AG04450 (cell line): ENCODE data around the gene FDXR. TPM values are rescaled to one million over a fixed set of nuclear protein-coding genes. Genes with fewer than 3 reads are reported as not detected.

Experiments
- CTCF ChIA-PET: fragments of 300-600, 350-600 bp; formaldehyde crosslinking; extraction: SDS; loops from one replicate; lab custom pipeline; 2022; ENCODE audit warnings: antibody characterized with exemption, inconsistent platforms; lab: Charles Lee
- POLR2A ChIA-PET: fragments of 350-600 bp; formaldehyde crosslinking; extraction: SDS; loops from one replicate; lab custom pipeline; 2021; ENCODE audit warnings: antibody characterized with exemption, inconsistent platforms; lab: Yijun Ruan, JAX
- DNase-seq: peaks from one replicate; pipeline ENCODE4 v3.0.0-alpha.2; 2011; ENCODE audit warnings: low read depth, low spot score
- H3K27ac ChIP-seq: one replicate; pipeline ENCODE4 v1.5.1; 2012; ENCODE audit warnings: low read depth, low read length, control low read depth
- H3K27me3 ChIP-seq: one replicate; pipeline ENCODE4 v1.6.0; 2012; ENCODE audit warnings: low read length; ENCODE audit not compliant: control insufficient read depth, insufficient read depth
- H3K4me3 ChIP-seq: 2 replicates; pipeline ENCODE4 v1.5.1; 2011; ENCODE audit warnings: mild to moderate bottlenecking, low read depth, low read length, control low read depth
- H3K9me3 ChIP-seq: 2 replicates; pipeline ENCODE4 v1.5.1; 2012; ENCODE audit warnings: low read length; ENCODE audit not compliant: control insufficient read depth, insufficient read depth
- CTCF ChIP-seq: IDR thresholded peaks from 2 replicates; pipeline ENCODE4 v1.5.1; 2011; ENCODE audit warnings: low read depth, low read length, control low read depth, inconsistent platforms
- polyA plus RNA-seq: library from polyadenylated mRNA; depleted of rRNA; stranded (reverse); fragments of >200 nt; gene quantifications from 2 replicates; pipeline ENCODE4 v1.2.3, GENCODE V29; 2011

FDXR gene
- polyA plus RNA-seq, 1 experiment, result 23.0 TPM

GRCh38 chr17:74890554-74890953, 17.8 kb upstream of the FDXR start:
- Histone ChIP-seq H3K4me3 (no peak overlapping the region), H3K9me3 (no peaks in the 10 kb centered on the region), H3K27ac (no peak overlapping the region), H3K27me3 (peaks cover 67% of the 10 kb centered on the region)
- ChIA-PET CTCF (no interaction called here), POLR2A (no interaction called here)
- no peak for TF ChIP-seq CTCF
- no peak for DNase-seq

- H3K27me3 ChIP-seq, result peaks cover 48% of the 10 kb centered on the region
- H3K9me3 ChIP-seq, result no peaks in the 10 kb centered on the region
- ChIA-PET CTCF (interaction anchor here (0.8 kb wide), 1 partner anchor 23 kb away, joined by 3 read pairs; no protein-coding TSS in a partner anchor), POLR2A (no interaction called here)
- DNase-seq, result no peak
- TF ChIP-seq CTCF, result no peak
- H3K4me3 ChIP-seq, result no peak overlapping the region
- H3K27ac ChIP-seq, result no peak overlapping the region
These were observed 15.7 kb upstream of the FDXR start for GRCh38 chr17:74888469-74888868.

- DNase-seq, result no peak
- no peak overlapping the region for H3K4me3 ChIP-seq
- peaks cover 33% of the 10 kb centered on the region for H3K27me3 ChIP-seq
- CTCF ChIA-PET, result no interaction called here
- no peaks in the 10 kb centered on the region for H3K9me3 ChIP-seq
- no peak overlapping the region for H3K27ac ChIP-seq
- TF ChIP-seq CTCF, result no peak
- POLR2A ChIA-PET, result no interaction called here
These were observed 10.5 kb upstream of the FDXR start for GRCh38 chr17:74883241-74883745.

- peaks cover 36% of the 10 kb centered on the region for H3K27me3 ChIP-seq
- no peaks in the 10 kb centered on the region for H3K9me3 ChIP-seq
- H3K27ac ChIP-seq, result no peak overlapping the region
- DNase-seq, result no peak
- CTCF ChIA-PET, result no interaction called here
- POLR2A ChIA-PET, result interaction anchor here (1.8 kb wide), 1 partner anchor 10 kb away, joined by 4 read pairs; the partner anchor contains the start of gene FDXR
- H3K4me3 ChIP-seq, result no peak overlapping the region
- TF ChIP-seq CTCF, result no peak
These were observed 9.9 kb upstream of the FDXR start for GRCh38 chr17:74882517-74883240.

GRCh38 chr17:74881073-74881472, 8.3 kb upstream of the FDXR start:
- Histone ChIP-seq H3K27ac (no peak overlapping the region), H3K9me3 (no peaks in the 10 kb centered on the region), H3K4me3 (no peak overlapping the region), H3K27me3 (peaks cover 33% of the 10 kb centered on the region)
- ChIA-PET POLR2A (interaction anchor here (1.8 kb wide), 1 partner anchor 8 kb away, joined by 4 read pairs; the partner anchor contains the start of gene FDXR), CTCF (interaction anchor here (0.7 to 1.2 kb wide), 3 partner anchors 16 to 320 kb away, joined by 3 read pairs; no protein-coding TSS in a partner anchor)
- no peak for DNase-seq
- no peak for TF ChIP-seq CTCF
